ENCODE data around the gene RHBG.
"Not testable (repeated sequence)": the region's sequence is repeated elsewhere in the genome, so short reads cannot be mapped to it uniquely, and the experiment has no call there.

Gene RHBG

GRCh38 chr1:156367383-156368156, 1.4 kb upstream of the RHBG start:
- no peak overlapping the region for H3K27ac ChIP-seq (ENCODE audit: low read depth, low read length)
- no peak overlapping the region for H3K9ac ChIP-seq (ENCODE audit: low read length)

GRCh38 chr1:156368157-156368658, 803 bp upstream of the RHBG start:
- no peak overlapping the region for H3K9ac ChIP-seq (ENCODE audit: low read length)
- no peak overlapping the region for H3K27ac ChIP-seq (ENCODE audit: low read depth, low read length)
- no peak overlapping the region for H3K4me3 ChIP-seq (ENCODE audit: low read length)
- no peaks in the 10 kb centered on the region for H3K4me1 ChIP-seq (ENCODE audit: control insufficient read depth, insufficient read depth, low read length)
- no peaks in the 10 kb centered on the region for H3K36me3 ChIP-seq (ENCODE audit: control insufficient read depth, insufficient read depth, low read length)
- peaks cover 19% of the 10 kb centered on the region for H3K27me3 ChIP-seq (ENCODE audit: control insufficient read depth, insufficient read depth, low read length)

More at GRCh38 chr1:156367383-156368156, 1.4 kb upstream of the RHBG start:
- Histone ChIP-seq H3K27me3 (ENCODE audit: control insufficient read depth, insufficient read depth, low read length) (peaks cover 19% of the 10 kb centered on the region), H3K4me3 (ENCODE audit: low read length) (no peak overlapping the region), H3K36me3 (ENCODE audit: control insufficient read depth, insufficient read depth, low read length) (no peaks in the 10 kb centered on the region), H3K4me1 (ENCODE audit: control insufficient read depth, insufficient read depth, low read length) (no peaks in the 10 kb centered on the region)

- peaks cover 19% of the 10 kb centered on the region for H3K27me3 ChIP-seq (ENCODE audit: control insufficient read depth, insufficient read depth, low read length)
- H3K36me3 ChIP-seq (ENCODE audit: control insufficient read depth, insufficient read depth, low read length); H3K27ac ChIP-seq (ENCODE audit: low read depth, low read length); H3K4me3 ChIP-seq (ENCODE audit: low read length); H3K4me1 ChIP-seq (ENCODE audit: control insufficient read depth, insufficient read depth, low read length); H3K9ac ChIP-seq (ENCODE audit: low read length): not testable (repeated sequence)
Measured at GRCh38 chr1:156369685-156370286, 775 bp downstream of the RHBG start.

DNA sequence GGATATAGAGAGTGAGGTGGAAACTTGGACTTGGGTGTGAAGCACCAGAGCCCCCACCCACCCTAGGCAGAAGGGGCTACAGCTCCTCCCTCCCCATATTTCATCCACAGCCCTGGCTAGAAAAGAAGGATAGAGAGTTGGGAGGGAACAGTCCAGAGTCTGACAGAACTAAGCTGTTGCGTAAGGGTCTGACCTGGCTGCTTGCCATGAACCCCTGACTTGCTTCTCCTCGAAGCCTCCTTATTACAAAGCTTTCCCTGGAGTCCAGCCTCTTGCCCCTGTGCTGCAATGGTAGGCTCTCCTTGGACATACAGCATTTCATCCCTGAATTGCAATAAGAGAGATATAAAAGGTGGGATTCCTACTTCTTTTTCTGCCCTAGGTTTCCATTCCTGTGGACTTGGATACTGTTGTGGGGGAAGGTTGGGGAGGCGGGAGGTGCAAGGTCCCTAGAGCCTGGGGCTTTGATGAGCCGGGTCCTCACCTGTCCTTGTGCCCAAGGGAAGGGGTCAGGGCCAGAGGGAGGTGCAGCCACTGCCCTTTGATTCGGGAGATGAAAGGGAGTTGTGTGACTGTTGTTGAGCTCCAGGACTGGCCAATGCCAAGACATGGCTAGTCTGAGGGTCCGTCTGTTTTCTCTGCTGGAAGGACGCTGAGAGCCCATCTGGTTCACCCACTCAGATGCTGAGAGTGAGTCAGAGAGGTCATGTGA, 2.7 kb downstream of the RHBG start:
- Histone ChIP-seq H3K27ac (ENCODE audit: low read depth, low read length) (no peak overlapping the region), H3K36me3 (ENCODE audit: control insufficient read depth, insufficient read depth, low read length) (no peaks in the 10 kb centered on the region), H3K27me3 (ENCODE audit: control insufficient read depth, insufficient read depth, low read length) (peaks cover 18% of the 10 kb centered on the region), H3K4me1 (ENCODE audit: control insufficient read depth, insufficient read depth, low read length) (no peaks in the 10 kb centered on the region), H3K9ac (ENCODE audit: low read length) (no peak overlapping the region), H3K4me3 (ENCODE audit: low read length) (no peak overlapping the region)

GRCh38 chr1:156372265-156372586, 3.2 kb downstream of the RHBG start:
- no peak overlapping the region for H3K27ac ChIP-seq (ENCODE audit: low read depth, low read length)
- H3K4me1 ChIP-seq (ENCODE audit: control insufficient read depth, insufficient read depth, low read length), result no peaks in the 10 kb centered on the region
- no peak overlapping the region for H3K9ac ChIP-seq (ENCODE audit: low read length)
- no peak overlapping the region for H3K4me3 ChIP-seq (ENCODE audit: low read length)
- H3K36me3 ChIP-seq (ENCODE audit: control insufficient read depth, insufficient read depth, low read length), result no peaks in the 10 kb centered on the region
- peaks cover 16% of the 10 kb centered on the region for H3K27me3 ChIP-seq (ENCODE audit: control insufficient read depth, insufficient read depth, low read length)

DNA sequence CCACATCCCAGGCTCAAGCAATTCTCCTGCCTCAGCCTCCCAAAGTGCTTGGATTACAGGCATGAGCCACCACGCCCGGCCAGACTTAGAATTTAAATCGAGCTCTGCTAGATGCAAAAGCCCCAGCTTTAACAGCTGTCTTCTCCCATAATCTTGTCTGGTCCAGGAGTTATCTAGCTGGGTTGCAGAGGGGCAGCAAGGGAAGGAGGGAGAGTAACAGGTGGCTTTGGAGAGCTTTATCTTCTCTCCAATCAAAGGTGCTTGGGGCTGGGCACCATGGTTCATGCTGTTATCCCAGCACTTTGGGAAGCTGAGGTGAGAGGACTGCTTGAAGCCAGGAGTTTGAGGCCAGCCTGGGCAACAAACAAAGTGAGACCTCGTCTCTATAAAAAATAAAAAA, 3.9 kb downstream of the RHBG start:
- no peaks in the 10 kb centered on the region for H3K4me1 ChIP-seq (ENCODE audit: control insufficient read depth, insufficient read depth, low read length)
- no peak overlapping the region for H3K9ac ChIP-seq (ENCODE audit: low read length)
- no peaks in the 10 kb centered on the region for H3K36me3 ChIP-seq (ENCODE audit: control insufficient read depth, insufficient read depth, low read length)
- no peak overlapping the region for H3K4me3 ChIP-seq (ENCODE audit: low read length)
- H3K27me3 ChIP-seq (ENCODE audit: control insufficient read depth, insufficient read depth, low read length), result peaks cover 14% of the 10 kb centered on the region
- no peak overlapping the region for H3K27ac ChIP-seq (ENCODE audit: low read depth, low read length)

DNA sequence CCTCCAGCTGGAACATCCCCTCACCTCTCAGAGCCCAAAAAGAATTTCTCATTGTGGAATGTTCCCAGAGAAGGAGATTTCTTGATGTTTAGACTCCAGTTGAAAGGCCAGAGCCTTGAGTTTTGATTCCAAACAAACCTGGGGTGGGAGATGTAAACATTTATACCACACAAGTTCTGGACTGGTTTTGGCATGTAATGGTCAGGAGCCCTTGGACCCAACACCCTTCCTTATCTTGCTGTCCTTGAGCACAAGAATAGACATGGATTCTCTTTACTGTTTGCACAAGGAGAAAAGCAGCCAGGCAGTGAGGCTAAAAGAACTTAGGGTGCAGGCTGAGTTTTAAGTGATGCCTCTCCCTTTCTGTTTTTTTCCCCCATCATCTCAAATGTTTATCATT, 4.5 kb downstream of the RHBG start:
- Histone ChIP-seq H3K36me3 (ENCODE audit: control insufficient read depth, insufficient read depth, low read length) (no peaks in the 10 kb centered on the region), H3K4me1 (ENCODE audit: control insufficient read depth, insufficient read depth, low read length) (no peaks in the 10 kb centered on the region), H3K4me3 (ENCODE audit: low read length) (no peak overlapping the region), H3K27ac (ENCODE audit: low read depth, low read length) (no peak overlapping the region), H3K9ac (ENCODE audit: low read length) (no peak overlapping the region), H3K27me3 (ENCODE audit: control insufficient read depth, insufficient read depth, low read length) (peaks cover 10% of the 10 kb centered on the region)

DNA sequence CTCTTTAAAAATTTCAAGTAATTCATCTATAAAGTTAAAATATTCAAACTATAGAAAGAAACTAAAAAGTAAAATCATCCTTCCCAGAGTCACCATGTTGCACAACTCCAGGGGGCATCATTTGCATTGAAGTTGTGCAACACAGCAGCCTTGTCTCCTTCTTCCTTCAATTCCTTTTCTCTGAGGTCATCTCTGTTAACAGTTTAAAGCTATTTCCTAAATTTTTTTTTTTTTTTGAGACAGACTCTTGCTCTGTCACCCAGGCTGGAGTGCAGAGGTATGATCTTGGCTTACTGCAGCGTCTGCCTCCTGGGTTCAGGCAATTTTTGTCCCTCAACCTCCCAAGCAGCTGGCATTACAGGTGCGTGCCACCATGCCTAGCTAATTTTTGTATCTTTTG, 7.1 kb downstream of the RHBG start:
- no peak overlapping the region for H3K4me3 ChIP-seq (ENCODE audit: low read length)
- no peak overlapping the region for H3K27ac ChIP-seq (ENCODE audit: low read depth, low read length)
- H3K4me1 ChIP-seq (ENCODE audit: control insufficient read depth, insufficient read depth, low read length), result no peaks in the 10 kb centered on the region
- no peak overlapping the region for H3K9ac ChIP-seq (ENCODE audit: low read length)
- no peaks in the 10 kb centered on the region for H3K27me3 ChIP-seq (ENCODE audit: control insufficient read depth, insufficient read depth, low read length)
- no peaks in the 10 kb centered on the region for H3K36me3 ChIP-seq (ENCODE audit: control insufficient read depth, insufficient read depth, low read length)

GRCh38 chr1:156376958-156377919, 8.2 kb downstream of the RHBG start:
- H3K27ac ChIP-seq (ENCODE audit: low read depth, low read length), result no peak overlapping the region
- H3K4me1 ChIP-seq (ENCODE audit: control insufficient read depth, insufficient read depth, low read length), result no peaks in the 10 kb centered on the region
- H3K27me3 ChIP-seq (ENCODE audit: control insufficient read depth, insufficient read depth, low read length), result no peaks in the 10 kb centered on the region
- H3K9ac ChIP-seq (ENCODE audit: low read length), result no peak overlapping the region
- H3K36me3 ChIP-seq (ENCODE audit: control insufficient read depth, insufficient read depth, low read length), result no peaks in the 10 kb centered on the region
- H3K4me3 ChIP-seq (ENCODE audit: low read length), result no peak overlapping the region

DNA sequence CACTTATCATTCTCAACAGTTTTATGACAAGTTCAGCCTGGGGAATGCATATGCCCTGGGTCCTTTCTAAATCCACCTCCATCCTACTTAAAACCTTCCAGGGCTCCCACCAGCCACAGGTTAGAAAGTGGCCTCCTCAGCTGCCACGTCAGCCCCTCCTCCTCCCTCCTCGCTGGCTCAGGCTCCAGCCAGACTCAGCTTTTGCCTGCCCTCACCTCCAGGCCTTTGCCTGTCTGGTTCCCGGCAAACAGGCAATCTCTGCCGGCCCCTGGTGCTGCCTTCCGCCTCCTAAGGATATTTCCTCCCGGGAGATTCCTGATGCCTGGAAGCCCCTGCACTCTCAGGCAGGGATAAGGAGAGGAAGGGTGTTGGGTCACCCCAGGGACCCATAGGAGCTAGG, 9.5 kb downstream of the RHBG start:
- H3K4me1 ChIP-seq (ENCODE audit: control insufficient read depth, insufficient read depth, low read length), result no peaks in the 10 kb centered on the region
- no peak overlapping the region for H3K9ac ChIP-seq (ENCODE audit: low read length)
- no peak overlapping the region for H3K27ac ChIP-seq (ENCODE audit: low read depth, low read length)
- no peaks in the 10 kb centered on the region for H3K27me3 ChIP-seq (ENCODE audit: control insufficient read depth, insufficient read depth, low read length)
- H3K4me3 ChIP-seq (ENCODE audit: low read length), result no peak overlapping the region
- no peaks in the 10 kb centered on the region for H3K36me3 ChIP-seq (ENCODE audit: control insufficient read depth, insufficient read depth, low read length)

GRCh38 chr1:156379420-156380165, 10.6 kb downstream of the RHBG start:
- H3K4me1 ChIP-seq (ENCODE audit: control insufficient read depth, insufficient read depth, low read length), result no peaks in the 10 kb centered on the region

More at GRCh38 chr1:156379420-156380165, 10.6 kb downstream of the RHBG start:
- H3K36me3 ChIP-seq (ENCODE audit: control insufficient read depth, insufficient read depth, low read length), result no peaks in the 10 kb centered on the region
- H3K4me3 ChIP-seq (ENCODE audit: low read length), result no peak overlapping the region
- no peaks in the 10 kb centered on the region for H3K27me3 ChIP-seq (ENCODE audit: control insufficient read depth, insufficient read depth, low read length)
- H3K9ac ChIP-seq (ENCODE audit: low read length), result no peak overlapping the region
- H3K27ac ChIP-seq (ENCODE audit: low read depth, low read length), result no peak overlapping the region

Data from rectal smooth muscle tissue (tissue), 1 donor.